Activated naive CD4-positive, alpha-beta T cell treated with anti-CD3 and anti-CD28 coated beads, Interleukin-2, amount 50 U/mL, for 72 hours (primary cell): ENCODE data around the gene MEDAG. TPM values are rescaled to one million over a fixed set of nuclear protein-coding genes. Genes with fewer than 3 reads are reported as not detected.

Experiments used
- ATAC-seq, 2 donors: fragments of 150-1000 bp; cut with Tn5 transposase; 2 replicates each; pipeline ENCODE4 v1.10.0; 2021; ENCODE audit warnings: mild to moderate bottlenecking in 2 of 2, moderate library complexity in 2 of 2
- DNase-seq, 2 donors: peaks; one replicate each; pipeline ENCODE4 v3.0.0; 2021 to 2022; ENCODE audit warnings: low spot score in 2 of 2
- H3K27ac Mint-ChIP-seq, 2 donors: one replicate each; pipeline ENCODE4 v1.8.0; 2022; ENCODE audit warnings: mild to moderate bottlenecking in 2 of 2, mixed read lengths in 2 of 2
- H3K36me3 Mint-ChIP-seq, 2 donors: one replicate each; pipeline ENCODE4 v1.8.0; 2022; ENCODE audit warnings: mixed read lengths in 2 of 2
- H3K9me3 Mint-ChIP-seq, 2 donors: one replicate each; pipeline ENCODE4 v1.8.0; 2022; ENCODE audit warnings: mixed read lengths in 2 of 2
- total RNA-seq, 2 donors: library from RNA; stranded (reverse); gene quantifications; one replicate each; pipeline ENCODE4 v1.2.3, GENCODE V29; 2022

MEDAG gene
- total RNA-seq, 2 donors from 2014 or later: not detected

DNA sequence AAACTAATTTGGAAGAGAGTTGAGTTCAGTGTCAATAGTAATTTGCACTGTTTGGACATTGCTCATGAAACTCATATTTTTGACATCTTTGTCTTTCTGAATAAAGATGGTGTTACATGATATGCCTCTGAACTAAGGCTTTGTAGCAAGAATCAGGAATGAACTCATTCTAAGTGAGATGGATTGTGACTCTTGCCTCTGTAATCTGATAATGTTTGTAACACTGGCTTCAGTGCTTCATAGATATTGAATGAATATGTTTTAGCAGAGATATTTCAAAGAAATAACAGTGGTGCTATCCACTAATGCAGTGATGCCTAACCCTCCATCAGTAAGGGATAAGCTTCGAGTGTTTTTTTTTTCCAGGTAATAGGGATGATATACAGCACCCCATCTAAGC is 59.3 kb downstream of the MEDAG start:
- Mint-ChIP-seq H3K36me3 (peaks cover 0 to 5% of the 10 kb centered on the region in 2 donors), H3K9me3 (no peaks in the 10 kb centered on the region), H3K27ac (no peak overlapping the region)
- no peak for DNase-seq
- no peak for ATAC-seq

DNA sequence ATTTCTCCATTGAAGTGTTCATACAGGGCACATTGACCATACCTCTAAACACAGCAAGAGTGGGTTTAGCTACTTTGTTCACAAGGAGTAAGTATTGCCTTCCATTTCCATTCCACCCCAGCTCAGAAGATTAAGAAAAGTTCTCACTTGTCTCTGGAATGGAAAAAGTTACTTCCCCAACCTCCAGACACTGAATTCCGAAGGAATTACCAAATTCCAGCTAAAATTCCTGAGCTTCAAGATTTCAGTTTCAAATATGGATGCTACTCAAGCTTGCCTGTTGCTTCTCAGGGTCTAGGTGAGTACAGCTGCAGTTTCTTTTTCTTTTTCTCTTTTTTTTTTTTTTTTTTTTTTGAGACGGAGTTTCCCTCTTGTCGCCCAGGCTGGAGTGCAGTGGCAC is 60.0 kb downstream of the MEDAG start:
- Mint-ChIP-seq H3K27ac (no peak overlapping the region), H3K36me3 (peaks cover 0 to 5% of the 10 kb centered on the region in 2 donors), H3K9me3 (no peaks in the 10 kb centered on the region)
- ATAC-seq (no peak), DNase-seq (no peak)

DNA sequence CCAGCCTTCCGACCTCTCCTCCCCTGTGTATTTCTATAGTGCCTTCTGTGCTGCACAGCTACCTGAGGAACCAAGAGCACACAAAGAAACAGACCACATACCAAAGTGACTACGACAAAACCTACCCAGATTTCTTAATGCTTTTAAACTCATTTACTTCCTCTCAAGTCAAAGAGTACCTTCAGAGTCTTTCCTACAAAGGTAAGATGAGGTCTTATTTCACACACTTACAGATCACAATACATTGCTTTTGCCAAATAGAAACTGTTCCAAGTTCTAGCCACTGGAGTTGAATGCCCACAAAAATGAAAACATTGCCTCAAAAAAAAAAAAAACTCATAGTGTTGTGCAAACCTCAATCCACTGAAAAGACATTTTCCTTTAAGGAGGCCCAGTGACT is 62.8 kb downstream of the MEDAG start:
- Mint-ChIP-seq H3K9me3 (no peaks in the 10 kb centered on the region), H3K36me3 (peaks cover 0 to 4% of the 10 kb centered on the region in 2 donors), H3K27ac (no peak overlapping the region)
- ATAC-seq: no peak
- no peak for DNase-seq

DNA sequence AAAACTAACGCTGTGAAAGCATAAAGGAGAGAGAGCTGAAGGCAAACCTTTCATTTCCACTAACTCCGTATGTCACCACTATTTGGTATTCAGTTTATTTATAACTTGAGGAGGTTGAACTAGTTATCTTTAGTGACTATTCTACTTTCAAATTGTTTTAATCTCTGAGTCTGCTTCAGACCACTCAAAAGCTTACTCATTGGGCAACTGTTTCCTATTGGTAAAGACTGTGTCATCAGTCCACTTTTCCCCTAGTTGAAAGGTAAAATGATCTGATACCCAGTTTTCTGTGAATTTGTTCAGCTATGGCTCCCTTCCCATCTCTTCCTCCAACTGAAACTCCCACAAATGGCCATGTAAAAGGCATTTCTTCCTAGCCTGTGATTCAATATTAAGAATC is 65.5 kb downstream of the MEDAG start:
- Mint-ChIP-seq H3K27ac (no peak overlapping the region), H3K36me3 (no peaks in the 10 kb centered on the region), H3K9me3 (no peaks in the 10 kb centered on the region)
- no peak for ATAC-seq
- no peak for DNase-seq

DNA sequence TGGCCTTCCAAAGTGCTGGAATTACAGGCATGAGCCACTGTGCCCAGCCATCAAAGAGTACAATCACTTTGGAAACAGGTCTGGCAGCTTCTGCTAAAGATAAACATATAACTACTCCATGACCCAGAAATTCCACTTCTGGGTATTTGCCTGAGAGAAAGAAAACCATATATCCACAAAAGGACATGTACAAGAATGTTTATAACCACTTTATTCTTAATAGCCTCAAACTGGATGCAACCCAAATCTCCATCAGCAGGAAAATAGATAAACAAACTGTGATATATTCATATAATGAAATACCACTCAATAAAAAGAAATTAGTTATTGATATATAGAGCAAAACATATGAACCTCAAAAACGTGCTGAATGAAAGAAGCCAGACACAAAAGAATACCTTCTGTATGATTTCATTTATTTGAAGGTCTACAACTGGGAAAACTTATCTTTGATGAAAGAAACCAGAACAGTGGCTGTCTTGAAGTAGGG is 66.9 kb downstream of the MEDAG start:
- DNase-seq (no peak), ATAC-seq (no peak)
- H3K27ac Mint-ChIP-seq: no peak overlapping the region
- no peaks in the 10 kb centered on the region for H3K9me3 Mint-ChIP-seq
- no peaks in the 10 kb centered on the region for H3K36me3 Mint-ChIP-seq

DNA sequence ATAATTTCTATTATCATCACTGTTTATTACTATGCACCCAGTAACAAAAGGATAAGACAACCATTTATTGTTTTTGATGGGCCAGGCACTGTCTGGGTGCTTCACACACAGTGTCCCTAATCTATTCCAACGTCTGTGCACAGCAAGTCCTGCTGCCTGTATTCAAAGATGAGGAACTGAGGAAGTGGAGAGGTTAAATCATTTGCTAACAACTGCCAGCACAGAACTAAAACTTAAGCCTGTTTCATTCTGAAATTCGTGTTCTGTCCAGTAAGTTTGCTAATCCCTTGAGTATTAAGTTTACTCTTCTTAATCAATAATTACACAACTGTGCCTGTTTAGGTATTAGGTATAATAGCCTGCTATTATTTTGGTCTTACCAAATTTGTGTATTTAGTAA is 68.3 kb downstream of the MEDAG start:
- ATAC-seq: no peak
- no peaks in the 10 kb centered on the region for H3K9me3 Mint-ChIP-seq
- no peaks in the 10 kb centered on the region for H3K36me3 Mint-ChIP-seq
- DNase-seq: no peak
- H3K27ac Mint-ChIP-seq: no peak overlapping the region

Other genes with a start within 250 kb of the MEDAG start
- 10 to 100 TPM; 11.5 to 36.2 TPM for gene ALOX5AP, start 170.7 kb upstream of the MEDAG start, total RNA-seq
- gene TEX26, start 26.4 kb downstream of the MEDAG start, total RNA-seq: not detected